Measurements from ENCODE around the gene NF2.

- TF ChIP-seq POLR2A (IDR thresholded peaks at IDR 0.05), result no peak
- TF ChIP-seq, protein P1, sequence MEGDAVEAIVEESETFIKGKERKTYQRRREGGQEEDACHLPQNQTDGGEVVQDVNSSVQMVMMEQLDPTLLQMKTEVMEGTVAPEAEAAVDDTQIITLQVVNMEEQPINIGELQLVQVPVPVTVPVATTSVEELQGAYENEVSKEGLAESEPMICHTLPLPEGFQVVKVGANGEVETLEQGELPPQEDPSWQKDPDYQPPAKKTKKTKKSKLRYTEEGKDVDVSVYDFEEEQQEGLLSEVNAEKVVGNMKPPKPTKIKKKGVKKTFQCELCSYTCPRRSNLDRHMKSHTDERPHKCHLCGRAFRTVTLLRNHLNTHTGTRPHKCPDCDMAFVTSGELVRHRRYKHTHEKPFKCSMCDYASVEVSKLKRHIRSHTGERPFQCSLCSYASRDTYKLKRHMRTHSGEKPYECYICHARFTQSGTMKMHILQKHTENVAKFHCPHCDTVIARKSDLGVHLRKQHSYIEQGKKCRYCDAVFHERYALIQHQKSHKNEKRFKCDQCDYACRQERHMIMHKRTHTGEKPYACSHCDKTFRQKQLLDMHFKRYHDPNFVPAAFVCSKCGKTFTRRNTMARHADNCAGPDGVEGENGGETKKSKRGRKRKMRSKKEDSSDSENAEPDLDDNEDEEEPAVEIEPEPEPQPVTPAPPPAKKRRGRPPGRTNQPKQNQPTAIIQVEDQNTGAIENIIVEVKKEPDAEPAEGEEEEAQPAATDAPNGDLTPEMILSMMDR (IDR thresholded peaks at IDR 0.05), result no peak
Observed at GRCh38 chr22:29712119-29712518, 108.7 kb downstream of the NF2 start.

Measured in breast epithelium (tissue), 3 donors.